Stimulated activated CD8-positive, alpha-beta memory T cell treated with anti-CD3 and anti-CD28 coated beads, Interleukin-12 subunit alpha, Interleukin-12 subunit beta, amount 100 ng/mL, for 4 hours (primary cell): ENCODE results near the gene CCNE1.

ENCODE experiments used
- DNase-seq: peaks from one replicate; pipeline ENCODE4 v3.0.0-alpha.2; 2020; ENCODE audit warnings: low read depth

CCNE1 gene

DNA sequence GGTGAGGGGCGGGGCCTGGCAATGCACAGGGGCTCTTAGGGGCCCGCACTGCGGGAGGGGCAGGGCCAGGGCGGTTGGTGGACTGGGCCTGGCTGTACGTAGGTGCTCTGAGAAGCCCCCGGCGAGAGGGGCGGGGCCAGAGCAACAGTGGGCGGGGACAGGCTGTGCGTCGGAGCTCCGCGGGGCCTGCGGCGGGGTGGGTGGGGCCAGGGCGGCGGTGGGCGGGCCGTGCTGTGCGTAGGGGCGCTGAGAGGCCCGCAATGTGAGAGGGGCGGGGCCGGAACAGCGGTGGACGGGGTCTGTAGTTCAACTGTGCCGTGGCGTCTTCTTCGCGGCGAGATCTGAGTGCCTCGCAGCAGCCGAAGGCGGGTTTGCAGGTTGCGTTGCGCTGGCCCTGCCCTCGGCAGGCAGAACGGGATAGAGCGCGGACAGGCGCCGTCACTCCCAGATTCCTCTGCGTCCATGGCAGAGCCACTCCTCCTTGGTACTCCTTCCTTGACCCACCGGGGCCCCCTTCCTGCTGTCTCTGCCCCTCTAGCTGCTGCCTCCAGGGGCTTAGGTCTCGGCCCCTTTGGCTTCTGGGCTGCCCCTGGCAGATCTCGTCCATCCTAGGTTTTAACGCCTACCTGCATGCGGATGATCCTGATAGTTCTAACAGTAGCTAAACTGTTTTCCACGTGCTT, 33.2 kb downstream of the CCNE1 start:
- peak; percentile 94 for DNase-seq

DNA sequence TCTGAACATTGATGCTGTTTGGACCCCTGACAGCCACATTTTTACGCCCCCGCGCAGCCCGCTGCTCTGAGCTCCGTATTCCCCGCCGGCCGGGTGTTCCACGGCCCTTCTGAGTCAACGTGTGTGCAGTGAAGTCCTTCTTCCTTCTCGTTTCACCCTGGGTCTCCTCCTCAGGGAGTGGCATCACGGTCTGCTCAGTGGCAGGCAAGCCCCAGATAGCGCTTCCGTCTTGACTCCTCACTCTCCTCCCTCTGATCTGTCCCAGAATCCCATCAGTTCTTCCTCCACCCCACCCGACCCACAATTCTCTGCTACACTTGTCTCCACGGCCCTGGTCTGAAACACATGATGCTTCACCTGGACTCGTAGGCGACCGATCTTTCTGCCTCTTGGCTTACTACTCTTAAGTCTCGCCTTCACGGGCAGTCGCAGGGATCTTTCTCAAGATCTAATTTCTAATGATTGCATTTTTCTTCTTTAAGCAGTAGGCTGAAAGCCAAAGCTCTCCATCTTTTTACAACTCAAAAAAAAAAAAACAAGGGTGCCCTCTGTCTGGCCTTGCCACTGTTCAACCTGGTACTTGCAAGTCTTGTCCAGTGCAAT, 33.9 kb downstream of the CCNE1 start:
- DNase-seq, result no peak

DNA sequence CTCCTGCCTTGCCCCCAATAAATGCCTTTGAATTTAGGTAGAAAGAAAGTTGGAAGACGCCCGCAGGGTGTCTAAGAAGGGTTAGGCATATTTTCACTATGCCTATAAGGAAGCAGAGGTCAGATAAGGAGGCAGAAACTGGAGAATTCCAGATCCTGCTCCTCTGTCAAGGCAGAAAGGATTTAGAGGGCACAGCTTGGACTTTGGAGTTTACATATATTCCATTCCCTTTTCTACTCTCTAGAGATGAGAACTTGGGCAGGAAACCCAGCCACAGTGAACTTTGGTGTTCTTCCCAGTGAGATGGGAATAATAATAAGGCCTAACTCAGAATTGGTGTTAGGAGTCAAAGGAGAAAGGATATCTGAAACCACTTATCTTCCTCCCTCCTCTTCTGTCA, 37.4 kb downstream of the CCNE1 start:
- DNase-seq, result no peak

DNA sequence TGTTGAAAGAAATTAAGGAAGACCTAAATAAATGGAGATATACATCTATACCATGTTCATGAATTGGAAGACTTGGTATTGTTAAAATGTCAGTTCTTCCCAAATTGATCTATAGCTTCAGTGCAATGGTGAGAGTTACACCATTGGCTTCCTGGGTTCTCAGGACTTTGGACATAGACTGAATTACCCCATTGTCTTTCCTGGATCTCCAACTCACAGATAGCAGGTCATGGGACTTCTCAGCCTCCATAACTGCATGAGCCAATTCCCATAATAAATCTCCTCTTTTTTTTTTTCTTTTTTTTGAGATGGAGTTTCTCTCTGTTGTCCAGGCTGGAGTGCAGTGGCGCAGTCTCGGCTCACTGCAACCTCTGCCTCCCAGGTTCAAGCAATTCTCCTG, 38.7 kb downstream of the CCNE1 start:
- DNase-seq, result no peak

DNA sequence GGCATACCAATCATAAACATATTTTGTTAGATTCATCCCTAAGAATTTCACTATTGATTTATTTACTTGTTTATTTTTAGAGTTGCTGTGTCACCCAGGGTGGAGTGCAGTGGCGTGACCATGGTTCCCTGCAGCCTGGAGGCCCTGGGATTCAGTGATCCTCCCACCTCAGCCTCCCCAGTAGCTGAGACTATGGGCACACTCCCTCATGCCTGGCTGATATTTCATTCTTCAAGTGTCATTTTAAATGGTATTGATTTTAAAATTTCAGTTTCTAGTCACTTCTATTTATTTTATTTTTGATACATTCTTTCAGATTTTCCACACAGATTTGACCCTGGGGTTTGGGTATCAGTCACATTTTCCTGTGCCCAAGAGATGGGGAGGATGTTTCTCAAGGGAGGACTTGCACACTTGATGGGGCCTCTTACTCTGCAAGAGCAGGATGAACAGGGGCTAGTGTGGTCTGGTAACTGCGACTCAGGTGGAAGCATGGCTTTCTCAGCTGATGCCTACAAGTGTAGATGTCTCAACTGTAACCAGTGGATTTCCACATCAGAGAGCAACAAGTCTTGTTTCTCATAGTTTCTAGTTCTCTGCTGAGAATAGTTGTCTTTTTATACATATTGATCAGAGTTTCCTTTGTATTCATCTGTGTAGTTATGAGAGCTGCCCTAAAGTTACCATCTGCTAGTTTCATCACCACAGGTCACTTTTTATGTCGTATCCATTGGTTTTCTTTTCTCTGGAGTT, 40.2 kb downstream of the CCNE1 start:
- DNase-seq, result no peak

DNA sequence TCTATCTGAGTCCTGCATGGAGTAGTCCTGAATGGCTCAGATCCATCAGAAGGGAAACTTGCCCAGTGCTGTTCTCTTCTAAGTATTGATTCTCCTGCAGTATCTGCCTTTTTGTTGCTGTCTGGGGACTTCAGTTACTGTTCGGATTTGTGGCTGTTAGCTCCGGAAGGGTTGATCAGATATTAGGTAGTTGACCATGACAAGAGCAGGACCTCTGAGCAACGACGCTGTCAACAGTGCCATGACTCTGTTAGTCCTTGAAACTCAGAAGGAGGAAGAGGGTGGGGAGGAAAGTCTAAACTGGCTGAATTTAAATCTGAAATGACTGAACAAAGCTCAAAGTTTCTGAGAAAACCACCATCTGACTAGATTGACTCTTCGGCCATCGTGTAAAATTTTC, 42.2 kb downstream of the CCNE1 start:
- no peak for DNase-seq

DNA sequence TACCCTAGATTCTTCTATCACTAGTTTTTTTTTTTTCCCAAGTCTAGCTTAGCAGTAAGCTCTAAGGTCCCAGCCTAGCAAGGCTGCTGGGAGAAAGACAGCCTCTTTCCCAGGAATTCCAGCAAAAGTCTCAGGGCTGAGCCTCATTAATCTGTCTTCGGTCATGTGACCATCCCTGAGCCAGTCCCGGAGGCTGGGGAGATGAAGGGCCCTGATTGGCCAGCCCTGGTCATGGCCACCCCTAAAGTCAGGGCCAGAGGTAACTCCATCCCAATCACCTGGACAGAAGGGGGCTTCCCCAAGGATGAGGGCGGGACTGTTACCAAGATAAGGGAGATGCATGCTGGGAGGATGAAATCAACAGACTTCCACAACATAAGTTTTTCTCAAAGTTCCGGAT, 43.3 kb downstream of the CCNE1 start:
- DNase-seq, result no peak

DNA sequence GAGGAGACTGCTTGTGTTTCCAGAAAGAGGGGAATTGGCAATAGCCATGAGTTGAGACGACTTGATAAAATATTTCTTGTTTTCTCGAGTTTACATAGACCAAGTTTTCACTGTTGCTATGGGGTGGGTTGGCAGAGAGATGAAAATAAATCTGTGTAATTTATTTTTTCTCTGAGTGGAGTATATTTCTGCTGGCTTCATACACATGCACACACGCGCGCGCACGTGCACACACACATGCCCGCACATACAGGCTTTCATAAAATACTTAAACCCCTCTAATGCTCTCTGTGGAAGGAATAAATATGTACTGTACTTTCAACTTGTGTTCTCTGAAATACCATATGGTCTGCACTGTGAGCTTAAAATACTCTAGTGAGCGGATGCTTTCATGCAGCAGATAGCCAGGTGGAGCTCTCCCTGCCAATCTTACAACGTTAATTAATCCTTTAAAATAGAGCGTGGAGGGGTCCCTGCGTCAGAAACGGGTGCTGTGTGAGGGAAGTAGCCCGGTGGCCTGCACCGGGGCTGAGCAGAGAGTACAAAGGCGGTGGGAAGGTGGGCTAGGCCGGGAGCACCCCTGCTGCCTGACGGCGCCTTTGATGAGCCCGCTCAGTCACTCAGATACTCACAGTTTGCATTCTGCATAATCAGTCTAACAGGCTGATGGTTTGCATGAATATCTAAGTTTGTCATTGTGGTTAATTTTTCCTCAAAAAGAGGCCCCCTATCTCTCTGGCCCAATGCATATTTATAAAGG, 44.1 kb downstream of the CCNE1 start:
- DNase-seq, result no peak

DNA sequence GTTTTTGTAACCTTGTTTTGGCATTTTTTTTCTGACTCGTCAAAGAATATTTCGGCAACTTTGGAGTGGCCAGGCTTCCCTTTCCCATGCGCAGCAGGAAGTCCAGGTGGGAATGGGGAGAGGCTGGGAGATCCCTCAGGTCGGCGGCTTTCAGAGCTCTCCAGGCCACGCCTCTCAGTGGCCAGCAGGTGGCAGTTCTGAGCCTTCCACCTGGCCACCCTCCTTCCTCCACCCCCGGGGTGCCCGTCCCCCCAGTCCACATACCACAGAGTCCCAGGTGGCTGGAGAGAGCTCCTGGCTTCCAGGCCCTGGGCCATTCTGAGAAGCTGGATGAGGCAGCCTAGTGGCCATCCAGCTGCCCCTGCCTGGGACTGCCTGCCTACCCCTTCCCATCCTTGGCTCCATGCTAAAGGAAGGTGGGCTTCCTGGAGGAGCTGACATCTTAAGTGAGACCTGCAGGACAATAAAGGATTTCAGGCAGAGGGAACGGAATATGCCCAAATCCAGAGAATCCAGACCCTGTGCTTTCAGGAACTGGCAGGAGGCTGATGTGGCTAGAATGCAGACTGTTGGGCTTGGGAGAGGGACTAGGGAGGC, 46.3 kb downstream of the CCNE1 start:
- DNase-seq, result no peak

DNA sequence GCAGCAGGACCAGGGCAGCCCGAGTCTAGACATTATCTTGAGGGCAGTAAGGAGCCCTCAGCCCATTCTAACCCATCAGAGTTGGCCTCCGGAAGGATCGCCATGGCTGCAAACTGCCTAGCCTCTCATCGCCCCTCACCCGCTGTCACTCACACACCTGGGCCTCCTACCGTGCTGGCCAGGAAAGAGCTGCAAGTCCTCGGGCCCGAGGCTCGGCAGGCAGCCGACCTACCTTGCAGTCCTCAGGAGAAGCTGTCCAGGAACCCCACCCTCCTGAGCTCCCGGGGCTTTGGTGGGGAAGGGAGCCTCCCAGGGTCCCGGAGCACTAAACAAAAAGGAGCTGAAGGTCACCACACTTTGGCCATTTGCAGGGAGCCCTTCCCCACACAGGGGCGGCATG, 46.8 kb downstream of the CCNE1 start:
- no peak for DNase-seq

DNA sequence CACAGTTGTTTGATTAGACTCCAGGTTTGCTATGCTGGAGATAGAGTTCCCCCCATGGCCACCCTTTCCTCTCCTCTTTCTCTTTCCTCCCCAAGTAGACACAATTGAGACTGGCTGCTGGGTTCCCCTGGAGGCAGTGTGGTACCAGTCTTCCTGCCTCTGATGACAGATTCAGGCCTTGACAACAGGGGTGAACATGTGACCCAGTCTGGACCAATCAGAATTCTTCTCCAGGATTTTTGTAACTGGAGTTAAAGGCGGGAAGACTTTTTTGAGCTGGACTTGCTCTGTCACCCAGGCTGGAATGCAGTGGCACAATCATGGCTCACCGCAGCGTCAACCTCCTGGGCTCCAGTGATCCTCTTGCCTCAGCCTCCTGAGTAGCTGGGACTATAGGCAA, 48.7 kb downstream of the CCNE1 start:
- DNase-seq, result no peak

DNA sequence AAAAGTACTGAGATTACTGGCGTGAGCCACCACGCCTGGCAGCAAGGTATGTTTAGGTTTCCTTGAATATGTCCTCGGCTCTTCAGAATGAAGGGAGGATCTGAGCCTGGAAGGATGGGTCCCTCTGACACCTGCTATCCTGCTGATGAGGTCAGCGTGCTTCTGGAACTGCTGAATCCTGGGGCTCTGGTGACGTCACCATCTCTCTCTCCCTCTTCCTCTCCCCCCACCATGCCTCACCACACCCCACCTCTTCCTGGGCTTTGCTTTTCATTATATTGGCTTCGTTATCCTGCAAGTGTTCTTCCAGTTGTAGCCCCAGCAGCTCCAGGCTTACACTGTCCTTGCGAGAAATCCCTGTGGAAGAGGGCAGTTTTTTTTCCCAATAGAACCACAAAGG, 49.8 kb downstream of the CCNE1 start:
- no peak for DNase-seq

DNA sequence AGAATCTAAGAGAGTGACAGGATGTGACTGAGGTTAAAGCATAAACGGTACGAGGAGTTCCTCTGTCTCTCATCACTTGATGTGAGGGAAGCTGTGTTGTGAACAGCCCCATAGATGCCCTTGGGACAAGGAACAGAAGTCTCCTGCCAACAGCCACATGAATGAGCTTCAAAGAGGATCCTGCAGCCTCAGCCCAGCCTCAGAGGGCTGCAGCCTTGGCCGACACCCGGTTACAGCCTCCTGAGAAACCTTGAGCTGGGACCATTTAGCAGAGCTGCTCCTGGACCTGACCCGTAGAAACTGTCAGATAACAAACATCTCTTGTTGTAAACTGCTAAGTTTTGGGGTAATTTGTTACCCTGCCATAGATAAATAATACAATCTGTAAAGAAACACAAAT, 54.2 kb downstream of the CCNE1 start:
- no peak for DNase-seq

DNA sequence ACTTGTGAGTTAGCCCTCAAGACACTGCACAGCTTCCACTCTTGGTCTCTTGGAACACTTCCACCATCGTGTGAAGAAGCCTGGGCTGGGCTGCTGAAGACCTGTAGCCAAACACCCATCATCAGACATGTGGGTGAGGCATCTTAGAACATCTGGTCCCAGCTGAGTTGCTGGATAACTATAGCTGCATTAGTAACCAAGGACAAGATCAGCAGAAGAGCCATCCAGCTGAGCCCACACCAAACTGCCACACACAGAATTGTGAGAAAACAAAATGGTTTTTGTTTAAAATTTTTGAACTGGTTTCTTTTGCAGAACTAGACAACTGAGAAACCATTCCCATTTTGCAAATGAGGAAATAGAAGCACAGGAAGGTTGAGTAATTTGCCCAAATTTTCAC, 56.2 kb downstream of the CCNE1 start:
- DNase-seq, result no peak

DNA sequence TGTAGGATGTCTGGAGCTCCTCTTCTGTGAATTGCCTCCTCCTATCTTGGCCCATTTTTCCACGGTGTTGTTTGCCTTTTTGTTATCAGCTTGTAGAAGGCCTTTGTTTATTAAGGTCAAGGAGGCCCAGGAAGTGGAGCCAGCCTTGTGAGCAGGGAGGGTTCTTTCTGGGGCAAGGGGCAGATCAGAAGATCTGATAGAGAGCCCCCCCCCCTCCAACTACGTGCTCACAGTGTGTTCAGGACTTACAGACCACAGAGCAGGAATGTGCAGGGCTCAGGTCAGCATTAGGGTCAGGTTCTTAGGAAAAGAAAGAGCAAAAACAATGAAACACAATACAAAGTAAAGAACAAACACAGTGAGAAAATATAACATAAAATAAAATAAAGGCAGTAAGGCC, 59.4 kb downstream of the CCNE1 start:
- DNase-seq, result no peak

DNA sequence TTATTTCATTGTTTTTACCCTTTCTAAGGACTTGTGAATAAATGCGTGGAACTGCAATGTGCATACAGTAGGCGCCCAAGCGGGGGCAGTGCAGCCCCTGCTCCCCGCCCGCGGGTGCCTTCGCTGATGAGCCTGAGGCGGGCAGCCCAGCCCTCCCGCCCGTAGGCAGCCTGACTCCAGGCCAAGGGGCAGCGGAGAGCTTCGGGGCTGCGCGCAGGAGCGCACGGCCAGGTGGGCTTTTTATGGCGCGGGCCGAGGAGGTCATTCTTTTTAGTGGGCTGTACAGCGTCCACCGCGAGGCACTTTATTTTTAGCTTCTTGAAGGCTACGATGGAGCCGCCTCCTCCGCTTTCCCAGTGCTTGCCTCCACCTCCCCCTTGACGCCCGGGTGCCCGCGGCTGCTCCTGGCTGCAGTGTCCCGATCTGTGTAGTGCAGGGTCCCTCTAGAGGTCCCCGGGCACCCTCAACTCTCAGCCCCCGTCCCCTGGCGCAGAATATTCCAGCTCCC, 60.5 kb downstream of the CCNE1 start:
- no peak for DNase-seq

DNA sequence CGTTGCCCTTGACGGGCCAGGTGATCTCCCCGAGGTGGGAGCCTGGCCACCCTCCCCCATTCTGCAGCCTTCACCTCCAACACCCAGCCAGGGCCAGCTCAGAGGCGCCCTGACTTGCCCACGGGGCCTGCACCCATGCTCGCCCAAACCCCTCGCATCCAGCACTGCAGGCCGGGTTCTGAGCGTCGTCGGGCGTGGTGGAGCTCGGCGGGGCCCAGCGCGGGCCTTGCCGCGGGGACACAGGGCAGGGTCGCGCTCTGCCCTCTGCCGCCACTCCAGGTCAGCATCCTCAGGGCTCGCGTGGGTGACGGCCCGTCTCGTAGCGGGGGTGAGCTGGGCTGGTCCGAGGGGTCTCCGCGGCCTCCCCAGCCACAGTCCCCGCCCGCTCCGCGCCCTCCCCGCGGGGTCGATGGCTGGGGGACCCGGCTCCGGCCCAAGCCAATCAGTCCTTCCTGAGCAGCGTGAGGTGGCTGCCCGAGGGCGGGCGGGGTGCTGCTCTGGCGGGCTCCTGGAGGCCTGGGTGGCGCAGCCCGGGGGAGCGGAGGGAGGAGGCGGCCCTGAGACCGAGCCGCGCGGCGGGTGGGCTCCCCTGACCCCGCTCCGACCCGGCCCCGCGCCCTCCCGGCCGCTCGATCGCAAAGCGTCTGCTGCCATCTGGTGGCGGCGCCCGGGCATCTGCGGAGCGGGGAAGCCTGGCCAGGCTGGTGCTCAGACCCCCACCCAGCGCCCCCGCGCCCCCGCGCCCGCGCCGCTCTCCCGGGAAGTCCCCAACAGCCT, 61.4 kb downstream of the CCNE1 start:
- peak; percentile 48 for DNase-seq
